CD4-positive, alpha-beta T cell treated with Interleukin-17A for 1 hour (primary cell): ENCODE measurements around the gene GTPBP3.
"Not testable (repeated sequence)": the region's sequence is repeated elsewhere in the genome, so short reads cannot be mapped to it uniquely, and the experiment has no call there.

Experiments used
- DNase-seq: peaks from one replicate; pipeline ENCODE4 v3.0.0-alpha.2; 2020

GTPBP3 gene, protein sequence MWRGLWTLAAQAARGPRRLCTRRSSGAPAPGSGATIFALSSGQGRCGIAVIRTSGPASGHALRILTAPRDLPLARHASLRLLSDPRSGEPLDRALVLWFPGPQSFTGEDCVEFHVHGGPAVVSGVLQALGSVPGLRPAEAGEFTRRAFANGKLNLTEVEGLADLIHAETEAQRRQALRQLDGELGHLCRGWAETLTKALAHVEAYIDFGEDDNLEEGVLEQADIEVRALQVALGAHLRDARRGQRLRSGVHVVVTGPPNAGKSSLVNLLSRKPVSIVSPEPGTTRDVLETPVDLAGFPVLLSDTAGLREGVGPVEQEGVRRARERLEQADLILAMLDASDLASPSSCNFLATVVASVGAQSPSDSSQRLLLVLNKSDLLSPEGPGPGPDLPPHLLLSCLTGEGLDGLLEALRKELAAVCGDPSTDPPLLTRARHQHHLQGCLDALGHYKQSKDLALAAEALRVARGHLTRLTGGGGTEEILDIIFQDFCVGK

DNA sequence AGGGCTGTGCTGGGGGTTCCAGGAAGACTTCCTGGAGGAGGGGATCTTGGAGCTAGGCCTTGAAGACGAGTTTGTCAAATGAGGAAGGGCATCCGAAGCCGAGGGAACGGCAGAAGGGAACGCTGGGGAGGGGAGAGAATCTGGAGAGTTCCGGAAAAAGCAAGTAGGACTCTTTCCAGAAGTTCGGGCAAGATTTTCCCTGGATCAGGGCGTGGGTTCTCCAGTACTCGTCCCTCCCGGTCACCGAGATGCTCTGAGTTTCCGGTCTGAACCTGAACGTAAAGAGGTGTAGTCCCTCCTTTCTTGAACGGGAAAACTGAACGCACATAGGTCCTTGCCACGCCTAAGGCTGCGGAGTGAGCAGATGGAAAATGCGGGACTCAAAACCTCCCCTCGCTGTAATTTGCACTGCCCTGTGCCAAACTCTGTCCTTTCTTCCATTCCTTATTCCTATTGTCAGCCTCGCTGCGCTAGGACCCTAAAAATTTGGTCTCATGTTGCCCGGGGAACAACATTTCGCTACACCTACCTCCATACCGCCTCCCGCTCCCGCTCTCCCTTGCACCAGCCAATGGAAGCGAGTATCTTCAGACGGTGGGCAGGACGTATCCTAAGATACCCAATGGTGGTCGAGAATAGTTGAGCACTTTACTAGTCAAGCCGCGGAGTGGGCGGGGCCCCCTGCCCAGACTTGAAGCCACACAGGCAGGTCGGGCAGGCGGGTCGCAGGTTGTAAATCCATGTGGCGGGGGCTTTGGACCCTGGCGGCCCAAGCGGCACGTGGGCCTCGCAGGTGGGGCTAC is at the start of gene GTPBP3:
TSS of gene GTPBP3 (plus strand) at position 682 of the 803 bp plus-strand sequence. CDS start at position 741, 59 bp downstream.
- peak; percentile 98 for DNase-seq

GRCh38 chr19:17289489-17289888 is 47.9 kb upstream of the GTPBP3 start:
- peak; percentile 40 for DNase-seq

- DNase-seq, result peak; percentile 88
Observed at GRCh38 chr19:17292301-17293074, 44.9 kb upstream of the GTPBP3 start.

- no peak for DNase-seq
Observed at GRCh38 chr19:17293605-17294004, 43.7 kb upstream of the GTPBP3 start.

GRCh38 chr19:17294051-17294891 is 43.1 kb upstream of the GTPBP3 start:
- DNase-seq, result peak; percentile 59

- DNase-seq, result not testable (repeated sequence)
Observed at GRCh38 chr19:17295551-17295950, 41.8 kb upstream of the GTPBP3 start.

GRCh38 chr19:17296273-17296672 is 41.1 kb upstream of the GTPBP3 start:
- no peak for DNase-seq

DNA sequence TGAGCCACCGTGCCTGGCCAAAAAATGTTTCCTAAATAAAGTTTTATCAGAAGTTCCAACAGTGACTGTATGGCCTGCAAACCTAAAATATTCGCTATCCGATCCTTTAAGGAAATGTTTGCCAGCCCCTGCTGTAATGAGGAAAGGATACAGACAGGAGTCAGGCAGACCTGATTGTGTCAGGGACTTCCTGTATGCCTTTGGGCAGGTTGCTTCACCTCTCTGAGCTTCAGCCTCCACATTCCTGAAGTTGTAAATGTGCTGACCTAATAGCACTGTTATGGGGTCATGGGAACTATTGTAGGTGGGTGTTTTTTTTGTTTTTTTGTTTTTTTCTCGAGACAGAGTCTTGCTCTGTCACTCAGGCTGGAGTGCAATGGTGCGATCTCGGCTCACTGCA is 40.4 kb upstream of the GTPBP3 start:
- no peak for DNase-seq

DNA sequence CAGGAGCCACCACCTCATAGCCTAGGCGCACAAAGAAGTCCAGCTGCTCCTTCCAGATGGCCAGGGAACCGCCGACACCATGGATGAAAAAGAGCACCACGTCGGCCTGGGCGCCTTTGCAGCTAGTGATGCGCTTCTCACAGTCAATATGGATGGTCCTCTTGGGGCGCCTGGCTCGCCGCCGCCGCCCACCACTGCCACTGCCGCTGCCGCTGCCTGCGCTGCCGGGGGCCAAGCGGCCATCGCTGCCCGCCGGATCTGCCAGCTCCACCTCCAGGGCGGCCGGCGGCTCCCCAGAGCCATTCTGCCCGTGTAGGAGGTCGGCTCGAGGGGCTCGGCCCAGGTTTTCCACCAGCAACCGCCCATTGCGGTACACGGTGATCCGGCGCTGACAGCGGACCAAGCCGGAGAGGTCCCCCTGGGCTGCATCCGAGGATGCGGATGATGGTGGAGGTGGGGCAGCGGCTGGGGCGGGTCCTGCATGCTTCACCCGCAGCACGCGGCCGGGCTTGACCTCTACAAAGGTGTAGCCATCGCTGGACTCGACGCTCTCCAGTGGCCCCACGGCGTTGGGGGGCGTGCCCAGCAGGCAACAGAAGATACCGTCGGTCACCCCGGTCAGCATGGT is 36.2 kb upstream of the GTPBP3 start:
- DNase-seq, result no peak

- peak; percentile 40 for DNase-seq
Observed at GRCh38 chr19:17302391-17303166, 34.8 kb upstream of the GTPBP3 start.

GRCh38 chr19:17303167-17303939 is 34.0 kb upstream of the GTPBP3 start, which contains the start of gene ABHD8:
Gene ABHD8 (minus strand): TSS chr19:17303425. CDS start chr19:17301616, 1,809 bp downstream.
- peak; percentile 95 for DNase-seq

GRCh38 chr19:17303940-17304267 is 33.4 kb upstream of the GTPBP3 start:
- DNase-seq, result no peak

- DNase-seq, result no peak
Observed at GRCh38 chr19:17304386-17305215, 32.8 kb upstream of the GTPBP3 start.

- DNase-seq, result no peak
Observed at GRCh38 chr19:17305216-17305516, 32.2 kb upstream of the GTPBP3 start.

GRCh38 chr19:17305517-17306284 is 31.7 kb upstream of the GTPBP3 start, which contains the start of gene MRPL34:
Gene MRPL34 (plus strand): TSS chr19:17305872. CDS start chr19:17305893, 21 bp downstream.
- DNase-seq, result peak; percentile 99

- DNase-seq, result no peak
Observed at GRCh38 chr19:17306285-17306714, 31.1 kb upstream of the GTPBP3 start.

- DNase-seq, result no peak
Observed at GRCh38 chr19:17307876-17308377, 29.4 kb upstream of the GTPBP3 start.
